ENCODE data around the gene HDAC4.

HDAC4 gene

GRCh38 chr2:239305222-239305575 is 95.6 kb downstream of the HDAC4 start:
- no peak for FAIRE-seq

GRCh38 chr2:239304533-239305221 is 96.1 kb downstream of the HDAC4 start:
- no peak for FAIRE-seq

GRCh38 chr2:239303711-239304532 is 96.9 kb downstream of the HDAC4 start:
- no peak for FAIRE-seq

GRCh38 chr2:239302808-239303557 is 97.8 kb downstream of the HDAC4 start:
- no peak for FAIRE-seq

- FAIRE-seq = no peak
These were observed 98.6 kb downstream of the HDAC4 start for GRCh38 chr2:239302083-239302807.

- FAIRE-seq = no peak
These were observed 99.7 kb downstream of the HDAC4 start for GRCh38 chr2:239300871-239301735.

GRCh38 chr2:239300242-239300641 is 100.6 kb downstream of the HDAC4 start:
- FAIRE-seq = no peak

- no peak for FAIRE-seq
These were observed 101.4 kb downstream of the HDAC4 start for GRCh38 chr2:239299218-239299939.

GRCh38 chr2:239298116-239298804 is 102.6 kb downstream of the HDAC4 start:
- FAIRE-seq = no peak

GRCh38 chr2:239297142-239298004 is 103.4 kb downstream of the HDAC4 start:
- no peak for FAIRE-seq

GRCh38 chr2:239296020-239296932 is 104.5 kb downstream of the HDAC4 start:
- FAIRE-seq = no peak

GRCh38 chr2:239295377-239296019 is 105.3 kb downstream of the HDAC4 start:
- FAIRE-seq = no peak

GRCh38 chr2:239294571-239295054 is 106.2 kb downstream of the HDAC4 start:
- no peak for FAIRE-seq

- no peak for FAIRE-seq
These were observed 106.9 kb downstream of the HDAC4 start for GRCh38 chr2:239293775-239294430.

GRCh38 chr2:239292959-239293774 is 107.7 kb downstream of the HDAC4 start:
- FAIRE-seq = no peak

GRCh38 chr2:239292531-239292930 is 108.3 kb downstream of the HDAC4 start:
- no peak for FAIRE-seq

Data from TTC549 (cell line).